ENCODE data around the gene ZKSCAN4.

Gene ZKSCAN4

GRCh38 chr6:28208111-28208659, 43.9 kb downstream of the ZKSCAN4 start:
- DNase-seq (ENCODE audit: low spot score) = no peak

- DNase-seq (ENCODE audit: low spot score) = no peak
Observed at GRCh38 chr6:28207510-28208110, 44.5 kb downstream of the ZKSCAN4 start.

- DNase-seq (ENCODE audit: low spot score) = no peak
Observed at GRCh38 chr6:28206928-28207509, 45.0 kb downstream of the ZKSCAN4 start.

GRCh38 chr6:28206527-28206926, 45.5 kb downstream of the ZKSCAN4 start:
- no peak for DNase-seq (ENCODE audit: low spot score)

- DNase-seq (ENCODE audit: low spot score) = no peak
Observed at GRCh38 chr6:28205879-28206278, 46.2 kb downstream of the ZKSCAN4 start.

- no peak for DNase-seq (ENCODE audit: low spot score)
Observed at GRCh38 chr6:28203201-28203600, 48.9 kb downstream of the ZKSCAN4 start.

GRCh38 chr6:28200020-28200419, 52.0 kb downstream of the ZKSCAN4 start:
- no peak for DNase-seq (ENCODE audit: low spot score)
